WTC11 (cell line): ENCODE measurements around the gene NEK5.

Experiments
- CREB1 ChIP-seq: sonication (generic); formaldehyde crosslinking; IDR thresholded peaks from 2 replicates; pipeline ENCODE4 v1.8.0; 2023; ENCODE audit warnings: mild to moderate bottlenecking, missing genetic modification reagents
- CTCF ChIP-seq: fragments of 200-600 bp; IDR thresholded peaks from 2 replicates; pipeline ENCODE4 v1.8.0; 2022; ENCODE audit warnings: antibody characterized with exemption
- E2F1 ChIP-seq: sonication (generic); formaldehyde crosslinking; IDR thresholded peaks from 2 replicates; pipeline ENCODE4 v1.8.0; 2022; ENCODE audit warnings: mild to moderate bottlenecking, missing genetic modification reagents
- E2F4 ChIP-seq: sonication (generic); formaldehyde crosslinking; IDR thresholded peaks from 2 replicates; pipeline ENCODE4 v1.8.1; 2022; ENCODE audit warnings: low read depth, mild to moderate bottlenecking, moderate library complexity, missing genetic modification reagents, borderline replicate concordance
- NFE2L1 ChIP-seq: sonication (generic); formaldehyde crosslinking; IDR thresholded peaks from 2 replicates; pipeline ENCODE4 v1.8.1; 2023; ENCODE audit warnings: missing genetic modification reagents
- NR1H2 ChIP-seq: sonication (generic); formaldehyde crosslinking; IDR thresholded peaks from 2 replicates; pipeline ENCODE4 v1.9.0; 2021; ENCODE audit warnings: mild to moderate bottlenecking, moderate library complexity, missing genetic modification reagents
- SMAD3 ChIP-seq: sonication (generic); formaldehyde crosslinking; IDR thresholded peaks from 2 replicates; pipeline ENCODE4 v1.8.0; 2022; ENCODE audit warnings: missing genetic modification reagents, mild to moderate bottlenecking, borderline replicate concordance
- ZBTB43 ChIP-seq: sonication (generic); formaldehyde crosslinking; IDR thresholded peaks from 2 replicates; pipeline ENCODE4 v1.8.1; 2023; ENCODE audit warnings: mild to moderate bottlenecking, missing genetic modification reagents
- ZNF219 ChIP-seq: sonication (generic); formaldehyde crosslinking; IDR thresholded peaks from 2 replicates; pipeline ENCODE4 v1.8.0; 2023; ENCODE audit warnings: missing genetic modification reagents, mild to moderate bottlenecking, borderline replicate concordance
- ZNF512 ChIP-seq: sonication (generic); formaldehyde crosslinking; IDR thresholded peaks from 2 replicates; pipeline ENCODE4 v1.8.1; 2022; ENCODE audit warnings: missing genetic modification reagents, borderline replicate concordance
- ZNF671 ChIP-seq: fragments of 250-450 bp; sonication (Bioruptor Pico); IDR thresholded peaks from 2 replicates; pipeline ENCODE4 v1.8.0; 2021; ENCODE audit warnings: mild to moderate bottlenecking
- ZSCAN18 ChIP-seq: fragments of 250-450 bp; sonication (Bioruptor Pico); IDR thresholded peaks from 2 replicates; pipeline ENCODE4 v2.1.2; 2022; ENCODE audit warnings: mild to moderate bottlenecking, moderate library complexity

GRCh38 chr13:52011632-52012511 is 117.0 kb downstream of the NEK5 start, which contains the start of gene ALG11:
- no peak for TF ChIP-seq SMAD3 (CRISPR knock-in tag)
- no peak for TF ChIP-seq CTCF
- TF ChIP-seq E2F4 (CRISPR knock-in tag): no peak
- no peak for TF ChIP-seq CREB1 (CRISPR knock-in tag)
- TF ChIP-seq ZBTB43 (CRISPR knock-in tag): no peak
- no peak for TF ChIP-seq ZNF512 (CRISPR knock-in tag)
- TF ChIP-seq ZSCAN18: no peak
- no peak for TF ChIP-seq ZNF219 (CRISPR knock-in tag)
- no peak for TF ChIP-seq NR1H2
- peak; percentile 74; the same call in 1 of the 2 replicates for TF ChIP-seq E2F1 (CRISPR knock-in tag)
- TF ChIP-seq ZNF671: no peak
- no peak for TF ChIP-seq NFE2L1
